IPS DF 6.9 (cell line): ENCODE data around the gene TM6SF1.

ENCODE experiments used
- DNase-seq: peaks from one replicate; pipeline ENCODE4 v3.0.0-alpha.2; 2013; ENCODE audit warnings: low read depth, low spot score
- H3K27ac ChIP-seq: one replicate; pipeline ENCODE4 v1.5.1; 2013; ENCODE audit warnings: low read length, control low read depth
- H3K27me3 ChIP-seq: 2 replicates; pipeline ENCODE4 v1.6.1; 2013; ENCODE audit warnings: mild to moderate bottlenecking, low read length; ENCODE audit not compliant: control insufficient read depth, insufficient read depth
- H3K36me3 ChIP-seq: 2 replicates; pipeline ENCODE4 v1.6.1; 2013; ENCODE audit warnings: low read length; ENCODE audit not compliant: control insufficient read depth, insufficient read depth
- H3K4me1 ChIP-seq: 2 replicates; pipeline ENCODE4 v1.6.1; 2013; ENCODE audit warnings: low read length; ENCODE audit not compliant: control insufficient read depth, insufficient read depth
- H3K4me3 ChIP-seq: 2 replicates; pipeline ENCODE4 v1.5.1; 2013; ENCODE audit warnings: mild to moderate bottlenecking, low read length
- H3K9me3 ChIP-seq: 2 replicates; pipeline ENCODE4 v1.6.1; 2013; ENCODE audit warnings: low read length, inconsistent platforms; ENCODE audit not compliant: control insufficient read depth, insufficient read depth
- WGBS: extraction: QIAGEN DNeasy Blood & Tissue Kit; methylation state at CpG from one replicate; pipeline ENCODE4 v1.1.7; 2013; ENCODE audit warnings: mixed read lengths, missing lambda C conversion rate; ENCODE audit not compliant: insufficient read length, insufficient coverage; 5-methylcytosine and 5-hydroxymethylcytosine counted together

The TM6SF1 gene

DNA sequence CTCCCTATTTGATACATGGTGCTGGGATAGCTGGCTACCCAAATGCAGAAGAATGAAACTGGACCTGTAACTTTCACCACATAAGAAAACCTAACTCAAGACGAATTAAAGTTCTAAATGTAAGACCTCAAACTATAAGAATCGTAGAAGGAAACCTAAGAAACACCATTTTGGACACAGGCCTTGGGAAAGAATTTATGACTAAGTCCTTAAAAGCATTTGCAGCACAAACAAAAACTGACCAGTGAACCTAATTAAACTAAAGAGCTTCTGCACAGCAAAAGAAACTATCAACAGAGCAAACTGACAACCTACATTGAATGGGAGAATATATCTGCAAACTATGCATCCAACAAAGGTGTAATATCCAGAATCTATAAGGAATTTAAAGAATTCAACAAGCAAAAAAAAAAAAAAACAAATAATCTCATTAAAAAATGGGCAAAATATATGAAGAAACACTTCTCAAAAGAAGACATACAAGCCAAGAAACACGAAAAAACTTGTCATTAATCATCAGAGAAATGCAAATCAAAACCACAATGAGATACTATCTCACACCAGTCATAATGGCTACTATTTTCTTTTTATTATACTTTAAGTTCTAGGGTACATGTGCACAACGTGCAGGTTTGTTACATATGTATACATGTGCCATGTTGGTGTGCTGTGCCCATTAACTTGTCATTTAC is 63.2 kb downstream of the TM6SF1 start:
- Histone ChIP-seq H3K27me3 (no peaks in the 10 kb centered on the region), H3K4me3 (no peak overlapping the region), H3K9me3 (no peaks in the 10 kb centered on the region), H3K36me3 (no peaks in the 10 kb centered on the region), H3K27ac (no peak overlapping the region), H3K4me1 (no peaks in the 10 kb centered on the region; the same call in 1 of the 2 replicates)
- DNase-seq, result no peak
- WGBS, result no CpG with 5 or more reads among the region's 4 CpGs

DNA sequence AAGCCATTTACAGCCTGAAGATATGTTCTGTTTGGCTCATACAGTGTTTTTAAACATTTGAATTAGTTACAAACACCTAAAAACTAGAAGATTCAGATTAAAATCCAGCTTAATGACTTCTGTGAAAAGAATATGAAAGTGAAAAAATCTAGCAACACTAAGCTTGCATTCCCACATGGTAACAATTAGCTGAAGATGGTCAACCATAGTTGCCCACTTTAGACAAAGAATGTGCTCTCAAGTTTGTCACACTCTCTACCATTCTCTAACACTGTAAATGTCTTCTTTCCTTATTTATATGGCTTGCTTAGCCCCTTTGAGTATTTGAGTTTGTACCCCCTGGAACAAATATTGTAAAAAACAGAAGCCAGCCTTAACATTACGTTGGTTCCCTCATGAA is 67.4 kb downstream of the TM6SF1 start:
- no CpG with 5 or more reads among the region's 1 CpG for WGBS
- Histone ChIP-seq H3K9me3 (no peaks in the 10 kb centered on the region), H3K27ac (no peak overlapping the region), H3K27me3 (no peaks in the 10 kb centered on the region), H3K4me3 (no peak overlapping the region), H3K4me1 (no peaks in the 10 kb centered on the region), H3K36me3 (no peaks in the 10 kb centered on the region)
- no peak for DNase-seq

DNA sequence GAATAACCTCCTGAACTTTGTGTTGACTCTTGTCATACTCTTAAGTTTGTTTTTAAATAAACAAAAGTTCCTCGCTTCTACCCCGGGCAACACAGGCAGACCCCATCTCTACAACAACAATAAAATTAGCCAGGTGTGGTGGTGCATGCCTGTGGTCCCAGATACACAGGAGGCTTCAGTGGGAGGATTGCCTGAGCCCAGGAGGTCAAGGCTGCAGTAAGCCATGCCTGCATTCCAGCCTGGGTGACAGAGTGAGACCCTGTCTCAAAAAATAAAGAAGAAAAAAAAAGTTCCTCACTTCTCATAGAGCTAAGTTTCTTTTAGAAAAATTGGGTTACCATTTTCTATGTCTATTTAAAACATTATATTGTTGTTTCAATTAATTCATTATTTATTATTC is 70.9 kb downstream of the TM6SF1 start:
- Histone ChIP-seq H3K27me3 (no peaks in the 10 kb centered on the region), H3K4me3 (no peak overlapping the region), H3K27ac (no peak overlapping the region), H3K9me3 (no peaks in the 10 kb centered on the region), H3K4me1 (no peaks in the 10 kb centered on the region), H3K36me3 (no peaks in the 10 kb centered on the region)
- DNase-seq, result no peak
- no CpG with 5 or more reads among the region's 2 CpGs for WGBS

DNA sequence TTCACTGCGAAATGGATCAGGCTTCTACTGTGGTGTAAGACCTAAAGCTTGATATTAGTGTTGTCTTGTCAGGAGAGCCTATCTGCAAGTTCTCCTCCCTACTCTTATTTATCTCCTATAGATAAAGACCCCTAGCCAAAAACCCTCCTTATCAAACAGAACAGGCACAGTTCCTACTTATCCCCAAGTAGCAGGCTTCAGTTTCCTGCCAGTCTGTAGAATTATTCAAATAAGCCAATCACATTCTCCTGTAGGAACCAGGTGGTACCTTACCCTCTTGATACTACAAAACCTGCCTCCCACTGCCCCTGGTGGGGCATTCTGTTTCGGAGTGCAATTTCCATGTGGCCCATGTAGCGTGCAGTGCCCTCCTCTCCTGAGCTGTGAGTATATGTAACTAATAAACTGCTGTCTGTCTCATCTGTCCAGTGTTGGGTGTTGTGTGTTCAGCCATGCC is 71.5 kb downstream of the TM6SF1 start:
- Histone ChIP-seq H3K4me3 (no peak overlapping the region), H3K27ac (no peak overlapping the region), H3K36me3 (no peaks in the 10 kb centered on the region), H3K9me3 (no peaks in the 10 kb centered on the region), H3K4me1 (no peaks in the 10 kb centered on the region), H3K27me3 (no peaks in the 10 kb centered on the region)
- no peak for DNase-seq
- WGBS, result no CpG with 5 or more reads among the region's 3 CpGs

DNA sequence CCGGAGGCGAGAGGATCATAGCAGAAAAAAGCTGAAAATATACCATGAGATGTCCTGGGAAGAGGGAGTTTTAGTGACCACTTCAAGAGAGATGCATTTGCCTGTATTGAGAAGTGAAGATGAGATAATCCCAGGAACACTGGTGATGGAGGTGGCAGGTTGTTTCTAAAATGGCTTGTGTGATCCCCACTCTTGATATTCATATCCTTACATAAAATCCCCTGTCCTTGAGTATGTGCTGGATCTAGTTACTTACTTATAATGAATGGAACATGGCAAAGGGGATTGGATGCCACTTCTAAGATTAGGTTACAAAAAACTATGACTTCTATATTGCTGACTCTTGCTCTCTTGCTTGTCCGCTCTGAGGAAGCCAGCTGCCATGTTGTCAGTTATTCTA is 78.1 kb downstream of the TM6SF1 start:
- H3K27ac ChIP-seq, result no peak overlapping the region
- no peaks in the 10 kb centered on the region for H3K4me1 ChIP-seq
- no peaks in the 10 kb centered on the region for H3K36me3 ChIP-seq
- no peaks in the 10 kb centered on the region for H3K9me3 ChIP-seq
- no CpG with 5 or more reads among the region's 3 CpGs for WGBS
- DNase-seq, result no peak
- no peaks in the 10 kb centered on the region for H3K27me3 ChIP-seq
- H3K4me3 ChIP-seq, result no peak overlapping the region
